SK-N-SH (cell line): Measurements from ENCODE around the gene PAM. TPM values are rescaled to one million over a fixed set of nuclear protein-coding genes. Genes with fewer than 3 reads are reported as not detected.

Source experiments
- CTCF ChIA-PET: fragments of 300-600, 350-600 bp; formaldehyde crosslinking; extraction: SDS; loops from one replicate; lab custom pipeline; 2021; lab: Yijun Ruan, JAX
- POLR2A ChIA-PET: fragments of 350-600 bp; sonication (Branson Sonifier 250); formaldehyde crosslinking; extraction: SDS; loops from one replicate; lab custom pipeline; 2020; ENCODE audit warnings: antibody characterized with exemption, inconsistent platforms; lab: Yijun Ruan, JAX
- DNase-seq: peaks from one replicate; pipeline ENCODE4 v3.0.0; 2012
- H2AFZ ChIP-seq: fragments of 200-600 bp; sonication (generic); 2 replicates; pipeline ENCODE4 v1.8.1; 2016; ENCODE audit warnings: antibody characterized with exemption, mild to moderate bottlenecking, low read depth
- H3F3A ChIP-seq: fragments of 200-600 bp; sonication (generic); replicated peaks from 2 replicates; pipeline ENCODE3; 2016; ENCODE audit warnings: antibody characterized with exemption, mild to moderate bottlenecking; ENCODE audit not compliant: insufficient read depth
- H3K27ac ChIP-seq, 2 experiments: fragments of 200-500 bp in 1 of 2; fragments of 200-600 bp in 1 of 2; sonication (Bioruptor generic) in 1 of 2; sonication (generic), shearing (Covaris generic) in 1 of 2; 2 replicates each; pipeline versions ENCODE4 v1.5.1 to v1.6.1; 2014 to 2016; ENCODE audit warnings: low read depth in 2 of 2, inconsistent platforms in 1 of 2, low read length in 1 of 2, mild to moderate bottlenecking in 1 of 2, mixed read lengths in 1 of 2
- H3K27me3 ChIP-seq: fragments of 200-600 bp; sonication (generic), shearing (Covaris generic); 2 replicates; pipeline ENCODE4 v1.6.1; 2016; ENCODE audit warnings: mixed run types; ENCODE audit not compliant: insufficient read depth
- H3K36me3 ChIP-seq, 2 experiments: fragments of 200-500 bp in 1 of 2; fragments of 200-600 bp in 1 of 2; sonication (Bioruptor generic) in 1 of 2; sonication (generic) in 1 of 2; replicated peaks in 1 of 2; 2 replicates each; pipeline versions ENCODE3 to v1.5.1; 2014 to 2016; ENCODE audit warnings: low read length in 1 of 2, mild to moderate bottlenecking in 1 of 2; ENCODE audit not compliant: insufficient read depth in 2 of 2, control insufficient read depth in 1 of 2
- H3K4me1 ChIP-seq, 2 experiments: fragments of 200-500 bp in 1 of 2; fragments of 200-600 bp in 1 of 2; sonication (Bioruptor generic) in 1 of 2; sonication (generic), shearing (Covaris generic) in 1 of 2; 2 replicates each; pipeline versions ENCODE4 v1.5.1 to v1.6.1; 2014 to 2016; ENCODE audit warnings: low read depth in 1 of 2, low read length in 1 of 2, mixed run types in 1 of 2; ENCODE audit not compliant: insufficient read depth in 2 of 2, control insufficient read depth in 1 of 2
- H3K4me2 ChIP-seq: fragments of 200-600 bp; sonication (generic), shearing (Covaris generic); 2 replicates; pipeline ENCODE4 v1.6.1; 2017; ENCODE audit warnings: mixed run types
- H3K4me3 ChIP-seq, 2 experiments: fragments of 200-500 bp in 1 of 2; fragments of 200-600 bp in 1 of 2; sonication (Bioruptor generic) in 1 of 2; sonication (generic), shearing (Covaris generic) in 1 of 2; 2 replicates each; pipeline versions ENCODE4 v1.5.1 to v1.8.1; 2014 to 2016; ENCODE audit warnings: low read depth in 2 of 2, inconsistent platforms in 1 of 2, low read length in 1 of 2, mild to moderate bottlenecking in 1 of 2, mixed read lengths in 1 of 2, moderate library complexity in 1 of 2
- H3K79me2 ChIP-seq: fragments of 200-600 bp; sonication (generic); 2 replicates; pipeline ENCODE4 v1.8.1; 2017; ENCODE audit warnings: mild to moderate bottlenecking; ENCODE audit not compliant: insufficient read depth
- H3K9ac ChIP-seq: fragments of 200-600 bp; sonication (generic); 2 replicates; pipeline ENCODE4 v1.6.1; 2017; ENCODE audit warnings: mixed run types
- H3K9me2 ChIP-seq: fragments of 200-600 bp; sonication (generic); 2 replicates; pipeline ENCODE4 v1.6.1; 2017; ENCODE audit warnings: mixed run types
- H3K9me3 ChIP-seq: fragments of 200-600 bp; sonication (generic); 2 replicates; pipeline ENCODE4 v1.6.1; 2017; ENCODE audit warnings: mixed run types, mild to moderate bottlenecking, moderate library complexity
- H4K20me1 ChIP-seq: fragments of 200-600 bp; sonication (generic); 2 replicates; pipeline ENCODE4 v1.6.1; 2017; ENCODE audit warnings: mild to moderate bottlenecking, mixed run types; ENCODE audit not compliant: insufficient read depth
- CHD2 ChIP-seq: fragments of 150-350 bp; IDR thresholded peaks from 2 replicates; pipeline ENCODE4 v1.6.1; 2018; ENCODE audit warnings: low read length; ENCODE audit not compliant: partially characterized antibody
- EZH2phosphoT487 ChIP-seq: fragments of 200-600 bp; sonication (generic); IDR thresholded peaks from 2 replicates; pipeline ENCODE4 v1.6.1; 2017; ENCODE audit warnings: low read depth, mixed run types, mild to moderate bottlenecking, antibody characterized with exemption, moderate library complexity, borderline replicate concordance
- FOSL2 ChIP-seq: IDR thresholded peaks from 2 replicates; pipeline ENCODE4 v1.4.0; 2012; ENCODE audit warnings: low read depth, mild to moderate bottlenecking, moderate library complexity, borderline replicate concordance
- FOXJ3 ChIP-seq: sonication (generic); formaldehyde crosslinking; IDR thresholded peaks from 2 replicates; pipeline ENCODE4 v1.5.1; 2020; ENCODE audit warnings: mild to moderate bottlenecking, missing genetic modification reagents
- FOXM1 ChIP-seq: IDR thresholded peaks from 2 replicates; pipeline ENCODE4 v1.4.0; 2012; ENCODE audit warnings: low read depth, mild to moderate bottlenecking
- GABPA ChIP-seq: IDR thresholded peaks from 2 replicates; pipeline ENCODE4 v1.4.0; 2012; ENCODE audit warnings: low read depth, mild to moderate bottlenecking
- GATA2 ChIP-seq: sonication (generic); formaldehyde crosslinking; IDR thresholded peaks from 2 replicates; pipeline ENCODE4 v1.5.0; 2020; ENCODE audit warnings: mild to moderate bottlenecking, missing genetic modification reagents
- IRF3 ChIP-seq: fragments of 150-350 bp; IDR thresholded peaks from 2 replicates; pipeline ENCODE4 v1.6.1; 2016; ENCODE audit warnings: mild to moderate bottlenecking, low read depth, low read length
- MAX ChIP-seq: IDR thresholded peaks from 2 replicates; pipeline ENCODE4 v1.4.0; 2012; ENCODE audit warnings: low read depth
- MXI1 ChIP-seq: IDR thresholded peaks from 2 replicates; pipeline ENCODE4 v1.6.1; 2012; ENCODE audit warnings: mild to moderate bottlenecking, low read depth, low read length, improper control_type of control experiment
- NFIC ChIP-seq: IDR thresholded peaks from 2 replicates; pipeline ENCODE4 v1.4.0; 2012; ENCODE audit warnings: borderline replicate concordance
- POLR2AphosphoS5 ChIP-seq: IDR thresholded peaks from 2 replicates; pipeline ENCODE4 v1.6.1; 2012; ENCODE audit warnings: low read depth, low read length
- REST ChIP-seq: IDR thresholded peaks from 2 replicates; pipeline ENCODE4 v1.6.1; 2012; ENCODE audit warnings: mild to moderate bottlenecking, low read depth, low read length, moderate library complexity
- RFX5 ChIP-seq: IDR thresholded peaks from 2 replicates; pipeline ENCODE4 v1.6.1; 2012; ENCODE audit warnings: mild to moderate bottlenecking, improper control_type of control experiment, low read length
- RXRA ChIP-seq: IDR thresholded peaks from 2 replicates; pipeline ENCODE4 v1.4.0; 2012; ENCODE audit warnings: low read depth, mild to moderate bottlenecking, borderline replicate concordance
- SIN3A ChIP-seq: IDR thresholded peaks from 2 replicates; pipeline ENCODE4 v1.6.1; 2012; ENCODE audit warnings: low read depth, mild to moderate bottlenecking, low read length, moderate library complexity, borderline replicate concordance
- SMC3 ChIP-seq: IDR thresholded peaks from 2 replicates; pipeline ENCODE4 v1.6.1; 2012; ENCODE audit warnings: low read depth, low read length, improper control_type of control experiment
- TCF12 ChIP-seq: IDR thresholded peaks from 2 replicates; pipeline ENCODE4 v1.4.0; 2012
- USF1 ChIP-seq: IDR thresholded peaks from 2 replicates; pipeline ENCODE4 v1.4.0; 2012; ENCODE audit warnings: low read depth, borderline replicate concordance
- USF2 ChIP-seq: fragments of 150-350 bp; IDR thresholded peaks from 2 replicates; pipeline ENCODE4 v1.6.1; 2017; ENCODE audit warnings: antibody characterized with exemption, low read length, low read depth, borderline replicate concordance
- YY1 ChIP-seq: IDR thresholded peaks from 2 replicates; pipeline ENCODE4 v1.4.0; 2012; ENCODE audit warnings: low read depth, mild to moderate bottlenecking
- WGBS: methylation state at CpG from one replicate; pipeline ENCODE4 v1.1.6; 2017; ENCODE audit warnings: low lambda C conversion rate; 5-methylcytosine and 5-hydroxymethylcytosine counted together
- polyA plus RNA-seq, 3 experiments: library from polyadenylated mRNA; depleted of rRNA; stranded (reverse); fragments of >200 nt; gene quantifications; 2 replicates each; pipeline ENCODE4 v1.2.3, GENCODE V29; 2012

The PAM gene
- polyA plus RNA-seq, 1 of the 3 experiments (the other 2 are of a cell fraction), result 507 TPM

- TF ChIP-seq RXRA (no peak), USF2 (no peak), FOXJ3 (CRISPR knock-in tag) (no peak), EZH2phosphoT487 (no peak), CHD2 (peak; percentile 48), POLR2AphosphoS5 (peak; percentile 67), RFX5 (no peak), TCF12 (no peak), FOSL2 (no peak), GATA2 (no peak), MXI1 (peak; percentile 74), GABPA (no peak)
- TF ChIP-seq, all 33 proteins: peak for 8
Measured at GRCh38 chr5:102754767-102755431, at the start of gene PAM (continued).

GRCh38 chr5:102711525-102712385 lies 43.4 kb upstream of the PAM start:
- no peaks in the 10 kb centered on the region for H4K20me1 ChIP-seq
- TF ChIP-seq TCF12 (no peak), YY1 (no peak), IRF3 (no peak), SIN3A (no peak), REST (no peak), MAX (no peak), USF1 (no peak), FOXJ3 (CRISPR knock-in tag) (no peak), GABPA (no peak), FOXM1 (no peak), SMC3 (no peak), NFIC (no peak)
- TF ChIP-seq, all 33 proteins: peak for 0
- Histone ChIP-seq H3F3A (no peaks in the 10 kb centered on the region), H3K9me3 (no peaks in the 10 kb centered on the region), H3K9ac (no peak overlapping the region), H2AFZ (no peak overlapping the region), H3K9me2 (no peaks in the 10 kb centered on the region), H3K27ac (no peak overlapping the region), H3K4me3 (no peak overlapping the region), H3K4me1 (0 out of 4 replicates have a peak, but pooled peaks cover 0 to 7% of the 10 kb centered on the region in 2 experiments), H3K36me3 (no peaks in the 10 kb centered on the region), H3K27me3 (no peaks in the 10 kb centered on the region), H3K79me2 (no peaks in the 10 kb centered on the region), H3K4me2 (no peak overlapping the region)
- ChIA-PET CTCF (interaction anchor here (0.9 to 1.0 kb wide), 3 partner anchors 14 to 175 kb away, joined by 3 read pairs; no protein-coding TSS in a partner anchor), POLR2A (no interaction called here)
- 82% methylated on average over 8 of the region's 8 CpGs for WGBS
- DNase-seq, result no peak
